Caco-2 (cell line): ENCODE results near the gene MZB1. TPM values are rescaled to one million over a fixed set of nuclear protein-coding genes. Genes with fewer than 3 reads are reported as not detected.

Experiments used
- BruUV-seq: library from RNA; stranded (reverse); fragments of 400-500 nt; replicated peaks from 2 replicates; lab custom pipeline; 2021; lab: Mats Ljungman, UMichigan
- CTCF ChIA-PET: fragments of 300-600 bp; sonication (Branson Sonifier 250); formaldehyde crosslinking; loops from one replicate; lab custom pipeline; 2022; ENCODE audit warnings: antibody characterized with exemption; lab: Charles Lee
- POLR2A ChIA-PET: fragments of 300-600 bp; sonication (Branson Sonifier 250); formaldehyde crosslinking; loops from one replicate; lab custom pipeline; 2022; ENCODE audit warnings: antibody characterized with exemption; lab: Charles Lee
- DNase-seq, 2 experiments: peaks; one replicate each; pipeline versions ENCODE4 v3.0.0 to v3.0.0-alpha.2; 2020 to 2022
- H3K27me3 ChIP-seq: replicated peaks from 2 replicates; pipeline ENCODE4 v1.6.0; 2011; ENCODE audit warnings: low read length; ENCODE audit not compliant: control insufficient read depth, insufficient read depth
- H3K36me3 ChIP-seq: 2 replicates; pipeline ENCODE4 v1.5.1; 2011; ENCODE audit warnings: low read length; ENCODE audit not compliant: control insufficient read depth, insufficient read depth
- H3K4me1 ChIP-seq: fragments of 250-450 bp; sonication (Bioruptor Pico); 2 replicates; pipeline ENCODE4 v1.5.1; 2020; ENCODE audit warnings: mild to moderate bottlenecking
- H3K4me3 ChIP-seq: 2 replicates; pipeline ENCODE4 v1.5.1; 2011; ENCODE audit warnings: low read depth, mild to moderate bottlenecking, control low read depth, low read length
- H3K9me3 ChIP-seq: fragments of 250-450 bp; sonication (Bioruptor Pico); 2 replicates; pipeline ENCODE4 v1.5.1; 2020; ENCODE audit warnings: mild to moderate bottlenecking, moderate library complexity
- H3K27ac Mint-ChIP-seq: one replicate; pipeline ENCODE4 v1.8.0; 2022; ENCODE audit warnings: mixed read lengths; ENCODE audit not compliant: unreplicated experiment
- H3K27me3 Mint-ChIP-seq: one replicate; pipeline ENCODE4 v1.8.0; 2022; ENCODE audit warnings: mixed read lengths; ENCODE audit not compliant: insufficient read depth, unreplicated experiment
- H3K36me3 Mint-ChIP-seq: one replicate; pipeline ENCODE4 v1.8.0; 2022; ENCODE audit warnings: mild to moderate bottlenecking, mixed read lengths; ENCODE audit not compliant: insufficient read depth, unreplicated experiment
- H3K4me1 Mint-ChIP-seq: one replicate; pipeline ENCODE4 v1.8.0; 2022; ENCODE audit warnings: low read depth, mixed read lengths; ENCODE audit not compliant: unreplicated experiment
- H3K4me3 Mint-ChIP-seq: one replicate; pipeline ENCODE4 v1.8.0; 2022; ENCODE audit warnings: mild to moderate bottlenecking, moderate library complexity, mixed read lengths; ENCODE audit not compliant: unreplicated experiment
- H3K9me3 Mint-ChIP-seq: one replicate; pipeline ENCODE4 v1.8.0; 2022; ENCODE audit warnings: mixed read lengths; ENCODE audit not compliant: unreplicated experiment
- intact Hi-C: fragments of 100-400 bp; cut with micrococcal nuclease; formaldehyde crosslinking; loops from one replicate; pipeline ENCODE4 v1.10.0; 2022; ENCODE audit not compliant: unreplicated experiment
- total RNA-seq: library from RNA; stranded (reverse); gene quantifications from 2 replicates; pipeline ENCODE4 v1.2.3, GENCODE V29; 2022
- TF ChIP-seq, protein P1 (sequence below), 2 experiments: fragments of 200-600 bp in 1 of 2; IDR thresholded peaks; 1 replicate in 1 of 2; 2 replicates in 1 of 2; pipeline versions ENCODE4 v1.5.1 to v1.8.0; 2011 to 2022; ENCODE audit warnings: antibody characterized with exemption in 1 of 2, control low read depth in 1 of 2, inconsistent platforms in 1 of 2, low read depth in 1 of 2, low read length in 1 of 2, mild to moderate bottlenecking in 1 of 2, moderate library complexity in 1 of 2; ENCODE audit not compliant: insufficient read depth in 1 of 2, severe bottlenecking in 1 of 2, unreplicated experiment in 1 of 2

MZB1 gene
- total RNA-seq, 1 experiment from 2014 or later: not detected

DNA sequence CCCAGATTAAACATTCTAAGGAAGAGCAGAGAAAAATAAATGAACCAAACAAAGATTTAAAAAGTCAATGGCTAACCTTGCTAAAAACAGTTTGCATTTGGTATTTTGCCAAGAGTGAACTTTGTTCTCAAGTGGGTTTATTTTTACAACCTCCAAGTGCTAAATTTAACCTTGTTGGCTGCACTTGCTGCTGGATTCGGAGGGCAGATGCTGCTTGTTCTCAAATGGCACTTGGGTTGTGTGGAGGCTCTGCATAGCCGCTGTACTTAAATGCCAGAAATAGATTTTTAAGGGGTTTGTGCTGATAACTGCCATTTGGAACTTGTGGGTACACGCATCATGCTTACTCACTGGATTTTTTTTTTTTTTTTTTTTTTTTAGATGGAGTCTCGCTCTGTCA is 27.5 kb upstream of the MZB1 start:
- H3K27me3 ChIP-seq: no peaks in the 10 kb centered on the region
- H3K9me3 Mint-ChIP-seq: no peaks in the 10 kb centered on the region
- no peak overlapping the region for H3K4me3 Mint-ChIP-seq
- no peak overlapping the region for H3K27ac Mint-ChIP-seq
- peaks cover 3% of the 10 kb centered on the region for H3K36me3 Mint-ChIP-seq
- peaks cover 2% of the 10 kb centered on the region for H3K4me1 Mint-ChIP-seq
- TF ChIP-seq, protein P1, sequence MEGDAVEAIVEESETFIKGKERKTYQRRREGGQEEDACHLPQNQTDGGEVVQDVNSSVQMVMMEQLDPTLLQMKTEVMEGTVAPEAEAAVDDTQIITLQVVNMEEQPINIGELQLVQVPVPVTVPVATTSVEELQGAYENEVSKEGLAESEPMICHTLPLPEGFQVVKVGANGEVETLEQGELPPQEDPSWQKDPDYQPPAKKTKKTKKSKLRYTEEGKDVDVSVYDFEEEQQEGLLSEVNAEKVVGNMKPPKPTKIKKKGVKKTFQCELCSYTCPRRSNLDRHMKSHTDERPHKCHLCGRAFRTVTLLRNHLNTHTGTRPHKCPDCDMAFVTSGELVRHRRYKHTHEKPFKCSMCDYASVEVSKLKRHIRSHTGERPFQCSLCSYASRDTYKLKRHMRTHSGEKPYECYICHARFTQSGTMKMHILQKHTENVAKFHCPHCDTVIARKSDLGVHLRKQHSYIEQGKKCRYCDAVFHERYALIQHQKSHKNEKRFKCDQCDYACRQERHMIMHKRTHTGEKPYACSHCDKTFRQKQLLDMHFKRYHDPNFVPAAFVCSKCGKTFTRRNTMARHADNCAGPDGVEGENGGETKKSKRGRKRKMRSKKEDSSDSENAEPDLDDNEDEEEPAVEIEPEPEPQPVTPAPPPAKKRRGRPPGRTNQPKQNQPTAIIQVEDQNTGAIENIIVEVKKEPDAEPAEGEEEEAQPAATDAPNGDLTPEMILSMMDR (IDR thresholded peaks at IDR 0.05; ENCODE audit: insufficient read depth in 1 of 2, low read depth in 1 of 2, low read length in 1 of 2, severe bottlenecking in 1 of 2, unreplicated experiment in 1 of 2): no peak
- H3K36me3 ChIP-seq: no peaks in the 10 kb centered on the region
- POLR2A ChIA-PET: no interaction called here
- no peaks in the 10 kb centered on the region for H3K9me3 ChIP-seq
- no peaks in the 10 kb centered on the region for H3K4me1 ChIP-seq
- no peak for DNase-seq
- CTCF ChIA-PET: no interaction called here
- BruUV-seq: no TSS peak
- no peaks in the 10 kb centered on the region for H3K27me3 Mint-ChIP-seq
- intact Hi-C loops: no loop called here
- H3K4me3 ChIP-seq: no peak overlapping the region

DNA sequence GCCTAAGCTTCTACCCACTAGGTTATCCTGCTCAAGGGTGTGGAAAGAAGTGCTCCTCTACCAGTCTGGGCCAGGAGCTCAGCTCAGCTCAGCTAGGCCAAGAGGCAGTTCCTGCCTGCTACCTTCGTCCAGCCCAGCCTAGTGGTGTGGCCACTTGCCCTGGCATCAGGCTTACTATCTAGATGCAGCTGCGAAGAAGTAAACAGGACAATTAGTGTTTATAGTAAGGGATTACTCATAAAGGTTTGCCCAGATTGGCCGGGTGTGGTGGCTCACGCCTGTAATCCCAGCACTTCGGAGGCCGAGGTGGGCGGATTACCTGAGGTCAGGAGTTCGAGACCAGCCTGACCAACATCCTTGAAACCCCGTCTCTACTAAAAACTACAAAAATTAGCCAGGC is 26.9 kb upstream of the MZB1 start:
- CTCF ChIA-PET: no interaction called here
- Mint-ChIP-seq H3K27ac (no peak overlapping the region), H3K36me3 (no peaks in the 10 kb centered on the region), H3K9me3 (no peaks in the 10 kb centered on the region), H3K4me3 (no peak overlapping the region), H3K27me3 (no peaks in the 10 kb centered on the region), H3K4me1 (no peaks in the 10 kb centered on the region)
- POLR2A ChIA-PET: no interaction called here
- Histone ChIP-seq H3K27me3 (no peaks in the 10 kb centered on the region), H3K9me3 (no peaks in the 10 kb centered on the region), H3K4me1 (no peaks in the 10 kb centered on the region), H3K36me3 (no peaks in the 10 kb centered on the region), H3K4me3 (no peak overlapping the region)
- no TSS peak for BruUV-seq
- TF ChIP-seq, protein P1 (IDR thresholded peaks at IDR 0.05; ENCODE audit: insufficient read depth in 1 of 2, low read depth in 1 of 2, low read length in 1 of 2, severe bottlenecking in 1 of 2, unreplicated experiment in 1 of 2): no peak
- DNase-seq: no peak
- intact Hi-C loops: no loop called here

DNA sequence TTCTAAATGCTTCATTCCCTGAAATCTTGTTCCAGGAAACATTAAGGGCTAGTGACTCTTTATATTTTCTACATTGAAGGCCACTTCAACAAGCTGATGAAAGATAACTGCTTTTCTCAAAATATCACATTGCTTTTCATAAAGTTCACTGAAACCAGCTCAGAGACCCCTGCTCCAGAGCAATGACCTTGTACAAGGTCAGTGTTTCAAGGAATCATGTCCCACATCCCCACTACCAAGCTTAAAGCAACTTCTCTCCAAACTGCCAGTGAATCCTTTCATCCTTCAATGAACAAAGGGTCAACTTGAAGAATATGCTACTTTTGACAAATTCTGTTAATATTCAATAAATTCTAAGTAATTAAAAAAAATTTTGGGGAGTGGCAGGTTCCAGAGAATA is 26.2 kb upstream of the MZB1 start:
- no peaks in the 10 kb centered on the region for H3K4me1 Mint-ChIP-seq
- Histone ChIP-seq H3K27me3 (no peaks in the 10 kb centered on the region), H3K36me3 (no peaks in the 10 kb centered on the region), H3K4me3 (no peak overlapping the region), H3K4me1 (no peaks in the 10 kb centered on the region), H3K9me3 (no peaks in the 10 kb centered on the region)
- CTCF ChIA-PET: interaction anchor here (0.6 kb wide), 2 partner anchors 50 to 98 kb away, joined by 3 read pairs; no protein-coding TSS in a partner anchor
- no peak overlapping the region for H3K27ac Mint-ChIP-seq
- intact Hi-C loops: no loop called here
- no peaks in the 10 kb centered on the region for H3K9me3 Mint-ChIP-seq
- H3K27me3 Mint-ChIP-seq: no peaks in the 10 kb centered on the region
- no TSS peak for BruUV-seq
- TF ChIP-seq, protein P1 (IDR thresholded peaks at IDR 0.05; ENCODE audit: insufficient read depth in 1 of 2, low read depth in 1 of 2, low read length in 1 of 2, severe bottlenecking in 1 of 2, unreplicated experiment in 1 of 2): no peak
- H3K36me3 Mint-ChIP-seq: no peaks in the 10 kb centered on the region
- POLR2A ChIA-PET: no interaction called here
- no peak for DNase-seq
- no peak overlapping the region for H3K4me3 Mint-ChIP-seq
